GM18519 (cell line): ENCODE data around the gene REG3A.

Source experiments
- ATAC-seq: cut with Tn5 transposase; IDR thresholded peaks from one replicate; pipeline ENCODE4 v1.9.1; 2021; ENCODE audit warnings: mild to moderate bottlenecking, moderate library complexity; ENCODE audit not compliant: unreplicated experiment, low FRiP score

REG3A gene

DNA sequence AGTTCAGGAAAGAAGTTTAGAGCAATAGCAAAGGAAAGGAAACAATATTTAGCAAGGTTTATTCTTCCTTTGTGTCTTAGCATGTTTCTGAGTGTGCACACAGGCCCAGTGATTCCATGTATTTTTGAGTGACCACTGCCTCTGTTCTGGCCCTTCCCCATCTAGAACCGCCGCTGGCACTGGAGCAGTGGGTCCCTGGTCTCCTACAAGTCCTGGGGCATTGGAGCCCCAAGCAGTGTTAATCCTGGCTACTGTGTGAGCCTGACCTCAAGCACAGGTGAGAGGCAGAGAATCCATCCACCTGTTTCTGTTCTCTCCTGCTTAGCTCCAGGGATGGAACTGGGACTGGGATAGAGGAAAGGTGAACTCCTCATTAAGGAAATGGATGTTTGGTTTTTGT is 36.9 kb downstream of the REG3A start:
- no peak for ATAC-seq

DNA sequence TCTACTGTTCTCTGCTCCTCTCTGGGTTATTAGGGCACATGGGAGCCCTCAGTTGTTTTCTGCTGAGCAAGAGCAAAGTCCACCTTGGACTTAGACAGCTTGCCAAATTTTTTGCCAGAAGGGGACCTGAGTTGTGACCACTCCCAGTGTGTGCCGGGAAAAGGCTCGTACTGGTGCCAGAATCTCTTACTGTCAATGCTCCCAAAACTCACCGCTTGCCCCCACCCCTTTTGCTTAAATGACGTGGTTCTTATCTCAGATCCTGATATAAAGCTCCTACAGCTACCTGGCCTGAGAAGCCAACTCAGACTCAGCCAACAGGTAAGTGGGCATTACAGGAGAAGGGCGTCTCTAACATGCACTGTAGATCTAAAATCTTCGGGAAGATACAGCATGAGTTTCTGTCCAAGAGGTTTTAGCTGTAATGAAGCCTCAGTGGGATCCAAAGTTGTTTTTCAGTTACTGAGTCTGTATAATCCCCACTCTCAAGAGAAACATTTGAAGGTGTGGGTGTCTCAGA is 39.3 kb downstream of the REG3A start, which contains the start of gene REG1A:
Gene REG1A (plus strand): TSS at position 295 of the 520 bp plus-strand sequence. CDS start 374 bp downstream, outside the sequence.
- ATAC-seq: no peak

DNA sequence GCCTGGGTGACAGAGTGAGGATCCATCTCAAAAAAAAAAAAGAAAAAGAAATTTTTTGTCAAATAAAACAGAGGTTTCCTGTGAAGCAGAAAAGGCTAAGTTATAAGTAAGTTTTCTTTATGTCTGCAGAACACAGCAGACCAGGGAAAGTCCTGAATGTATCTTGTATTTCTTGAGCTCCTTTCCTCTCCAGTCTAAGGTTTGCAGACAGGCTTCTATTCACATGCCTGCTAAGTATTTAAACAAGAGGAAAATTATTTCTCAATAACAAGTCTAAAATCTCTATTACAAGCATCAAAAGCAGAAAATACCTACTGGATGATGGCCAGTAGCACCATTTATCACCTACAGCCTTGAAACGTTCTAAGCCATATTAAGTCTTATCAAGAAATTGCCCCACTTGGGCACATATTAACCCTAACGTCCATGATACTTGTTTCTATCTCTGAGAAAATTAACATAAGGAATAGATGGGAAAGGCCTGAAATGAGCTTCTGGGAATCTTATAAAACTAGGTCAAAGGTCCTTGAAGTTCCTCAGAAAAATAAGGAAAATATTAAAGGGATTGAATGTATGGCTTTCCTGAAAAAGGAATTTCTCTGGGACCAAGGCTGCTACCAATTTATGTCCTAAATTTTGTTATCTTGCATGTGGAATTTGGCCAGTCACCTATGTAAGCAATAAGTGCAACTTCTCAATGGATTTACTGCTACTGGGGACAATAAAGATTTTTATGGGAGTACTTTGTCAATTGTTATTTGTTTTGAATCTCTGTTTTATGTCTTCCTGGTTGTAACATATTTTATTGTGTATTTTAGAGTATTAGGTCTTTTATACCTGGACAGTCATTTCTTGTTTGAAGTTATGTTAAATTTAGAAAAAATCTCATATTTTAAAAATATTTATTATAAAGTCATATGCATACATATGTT is 42.3 kb downstream of the REG3A start:
- ATAC-seq: no peak

DNA sequence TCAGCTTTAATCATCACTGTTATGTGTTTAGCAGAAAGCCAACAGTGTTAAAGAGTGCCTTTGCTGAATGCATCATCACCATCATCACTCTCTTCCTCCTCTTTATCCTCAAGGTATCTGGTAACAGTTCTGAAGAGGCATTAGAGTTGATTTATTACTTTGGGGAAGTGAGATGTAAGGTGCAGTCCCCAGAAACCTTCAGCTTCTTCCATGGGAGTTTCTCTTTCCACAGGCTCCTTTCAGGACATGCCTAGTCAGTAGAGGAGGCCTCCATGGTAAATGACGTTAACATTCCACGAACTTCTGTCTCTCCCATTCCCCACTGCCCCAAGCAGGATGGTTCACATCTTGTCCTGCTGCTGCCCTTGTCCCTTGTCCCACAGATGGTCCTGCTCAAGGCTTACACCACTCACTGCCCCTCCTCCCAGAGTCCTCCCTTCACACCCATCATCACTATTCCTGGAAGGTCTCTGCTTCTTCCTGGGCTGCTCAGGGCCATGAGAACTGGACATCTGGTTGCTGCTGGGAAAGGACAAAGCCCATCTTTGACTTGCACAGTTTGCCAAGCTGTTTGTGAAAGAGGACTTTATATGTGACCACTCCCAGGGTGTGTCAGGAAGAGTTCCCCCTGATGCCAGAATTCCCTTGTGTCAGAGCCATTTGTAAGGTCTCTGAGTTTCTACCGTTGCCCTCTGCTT is 44.6 kb downstream of the REG3A start:
- no peak for ATAC-seq

DNA sequence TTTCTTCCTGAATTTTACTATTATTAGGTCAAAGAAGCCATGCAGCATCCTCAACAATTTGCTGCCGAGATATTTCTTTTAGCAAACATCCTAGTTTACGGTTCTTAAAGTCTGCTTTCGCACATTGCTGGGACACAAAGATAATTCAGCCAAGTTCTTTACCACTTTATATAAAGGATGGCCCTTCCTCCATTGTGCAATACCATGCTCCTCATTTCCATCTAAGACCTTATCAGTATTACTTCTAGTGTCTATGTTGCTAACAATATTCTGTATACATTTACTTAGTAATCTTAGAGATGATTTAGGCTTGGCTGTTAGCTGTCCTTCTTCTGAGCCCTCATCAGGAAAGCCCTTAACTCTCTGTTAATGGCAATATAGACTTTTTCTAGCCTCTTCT is 47.3 kb downstream of the REG3A start:
- no peak for ATAC-seq
